HepG2 (cell line): ENCODE data around the gene CHKA. TPM values are rescaled to one million over a fixed set of nuclear protein-coding genes. Genes with fewer than 3 reads are reported as not detected.

Experiments used
- EP300 ChIP-seq, 3 experiments: sonication (generic) in 1 of 3; formaldehyde crosslinking in 1 of 3; IDR thresholded peaks; 2 replicates each; pipeline versions ENCODE4 v1.5.1 to v1.6.1; 2011 to 2020; ENCODE audit warnings: low read depth in 2 of 3, low read length in 2 of 3, borderline replicate concordance in 1 of 3, improper control_type of control experiment in 1 of 3, mild to moderate bottlenecking in 1 of 3, missing genetic modification reagents in 1 of 3, moderate library complexity in 1 of 3
- HNF4A ChIP-seq: sonication (generic); formaldehyde crosslinking; IDR thresholded peaks from 2 replicates; pipeline ENCODE4 v1.4.0; 2020; ENCODE audit warnings: missing genetic modification reagents
- NKX3-1 ChIP-seq: sonication (generic); formaldehyde crosslinking; IDR thresholded peaks from 2 replicates; pipeline ENCODE4 v1.5.0; 2020; ENCODE audit warnings: missing genetic modification reagents
- RXRA ChIP-seq: sonication (generic); formaldehyde crosslinking; IDR thresholded peaks from 2 replicates; pipeline ENCODE4 v1.5.1; 2020; ENCODE audit warnings: missing genetic modification reagents
- XBP1 ChIP-seq: sonication (generic); formaldehyde crosslinking; IDR thresholded peaks from 2 replicates; pipeline ENCODE4 v1.5.0; 2020; ENCODE audit warnings: missing genetic modification reagents
- ZNF251 ChIP-seq: sonication (generic); formaldehyde crosslinking; IDR thresholded peaks from 2 replicates; pipeline ENCODE4 v1.9.0; 2021; ENCODE audit warnings: mild to moderate bottlenecking, missing genetic modification reagents
- ZNF460 ChIP-seq: sonication (generic); formaldehyde crosslinking; IDR thresholded peaks from 2 replicates; pipeline ENCODE4 v1.5.1; 2020; ENCODE audit warnings: missing genetic modification reagents, mild to moderate bottlenecking, borderline replicate concordance
- ZNF703 ChIP-seq: sonication (generic); formaldehyde crosslinking; IDR thresholded peaks from 2 replicates; pipeline ENCODE4 v1.5.1; 2020; ENCODE audit warnings: missing genetic modification reagents, mild to moderate bottlenecking, moderate library complexity, borderline replicate concordance
- ZNF713 ChIP-seq: sonication (generic); formaldehyde crosslinking; IDR thresholded peaks from 2 replicates; pipeline ENCODE4 v1.4.0; 2020; ENCODE audit warnings: mild to moderate bottlenecking, missing genetic modification reagents
- ZNF768 ChIP-seq: sonication (generic); formaldehyde crosslinking; IDR thresholded peaks from 2 replicates; pipeline ENCODE4 v1.4.0; 2020; ENCODE audit warnings: missing genetic modification reagents
- ZNF839 ChIP-seq: sonication (generic); formaldehyde crosslinking; IDR thresholded peaks from 2 replicates; pipeline ENCODE4 v1.4.0; 2020; ENCODE audit warnings: missing genetic modification reagents, mild to moderate bottlenecking, borderline replicate concordance
- ZNF891 ChIP-seq: sonication (generic); formaldehyde crosslinking; IDR thresholded peaks from 2 replicates; pipeline ENCODE4 v1.5.0; 2020; ENCODE audit warnings: mild to moderate bottlenecking, missing genetic modification reagents
- polyA plus RNA-seq, 8 experiments: library from polyadenylated mRNA; depleted of rRNA in 3 of 8; stranded (reverse) in 7 of 8; unstranded in 1 of 8; fragments of >200 nt; fragmentation: Illumina TruSeq in 4 of 8; extraction: Trizol in 4 of 8; gene quantifications; 2 replicates each; pipeline versions ENCODE4 v1.2.1 to v1.2.3, GENCODE V29; 2011 to 2016; ENCODE audit warnings: low read depth in 4 of 8, missing spikeins in 1 of 8, mixed read lengths in 1 of 8; ENCODE audit not compliant: insufficient read depth in 1 of 8
- total RNA-seq, 5 experiments: library from RNA; depleted of rRNA; stranded (reverse); fragments of >200 nt; fragmentation: Illumina TruSeq; extraction: Trizol; gene quantifications; 2 replicates each; pipeline ENCODE4 v1.2.3, GENCODE V29; 2016; ENCODE audit warnings: low read depth in 1 of 5
- TF ChIP-seq, protein P1 (sequence below): sonication (generic); formaldehyde crosslinking; IDR thresholded peaks from 2 replicates; pipeline ENCODE4 v1.5.0; 2020; ENCODE audit warnings: missing genetic modification reagents, mild to moderate bottlenecking, borderline replicate concordance
- TF ChIP-seq, protein P2 (sequence below): sonication (generic); formaldehyde crosslinking; IDR thresholded peaks from 2 replicates; pipeline ENCODE4 v1.5.0; 2020; ENCODE audit warnings: missing genetic modification reagents
- TF ChIP-seq, protein P3 (sequence below): sonication (generic); formaldehyde crosslinking; IDR thresholded peaks from 2 replicates; pipeline ENCODE4 v1.5.0; 2020; ENCODE audit warnings: missing genetic modification reagents
- TF ChIP-seq, protein P4 (sequence below): sonication (generic); formaldehyde crosslinking; IDR thresholded peaks from 2 replicates; pipeline ENCODE4 v1.9.0; 2021; ENCODE audit warnings: missing genetic modification reagents, borderline replicate concordance
- TF ChIP-seq, protein P5 (sequence below): sonication (generic); formaldehyde crosslinking; IDR thresholded peaks from 2 replicates; pipeline ENCODE4 v1.4.0; 2020; ENCODE audit warnings: missing genetic modification reagents

Gene CHKA
- total and polyA plus RNA-seq, 2 of the 13 experiments (the other 11 are each of a cell fraction or from before 2014, with no cell fraction given): 71.6 to 92.7 TPM

DNA sequence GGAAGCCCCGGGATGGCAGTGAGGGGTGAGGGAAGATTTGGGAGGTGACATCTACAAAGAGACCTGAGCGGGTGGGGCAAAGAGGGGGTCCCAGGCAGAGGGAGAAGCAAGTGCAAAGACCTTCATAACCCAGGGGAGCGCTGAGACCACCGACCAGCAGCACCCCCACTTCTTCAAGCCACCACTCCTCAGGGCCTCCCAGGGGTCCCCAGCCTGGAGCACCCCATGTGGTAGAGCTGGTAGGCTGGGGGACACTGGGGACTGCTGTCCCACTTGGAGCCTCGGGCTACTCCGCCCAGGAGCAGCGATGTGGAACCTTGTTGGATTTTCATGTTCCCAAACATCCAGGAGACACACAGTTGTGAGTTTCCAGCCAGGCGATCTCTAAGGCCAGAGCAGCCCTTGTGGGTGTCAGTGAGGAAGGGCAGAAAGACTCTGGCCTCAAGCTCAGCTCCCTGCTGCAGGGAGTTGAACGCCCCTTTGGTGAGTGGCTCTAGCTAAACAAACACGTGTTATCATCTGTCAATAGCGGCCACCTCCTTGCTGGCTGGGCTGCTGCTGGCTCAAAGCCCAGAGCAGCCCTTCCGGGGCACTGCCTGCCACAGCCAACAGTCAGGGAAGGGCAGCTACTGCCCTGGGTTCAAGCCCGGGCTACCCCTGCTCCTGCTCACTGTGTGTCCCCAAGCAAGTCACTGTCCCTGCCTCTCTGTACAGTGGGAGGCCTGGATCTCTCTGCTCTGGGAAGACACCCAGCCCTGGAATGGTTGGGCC is 25.7 kb upstream of the CHKA start (continued):
- TF ChIP-seq ZNF891 (CRISPR knock-in tag): peak; percentile 68; the same call in 1 of the 2 replicates
- TF ChIP-seq ZNF251 (CRISPR knock-in tag): 0 out of 2 replicates have a peak, but pooled peaks have one; percentile 23
- TF ChIP-seq RXRA (CRISPR knock-in tag): peak; percentile 97
- TF ChIP-seq XBP1: no peak
- peak in 1 of 2 experiments; percentile 92 for TF ChIP-seq EP300 (IDR thresholded peaks at IDR 0.05; ENCODE audit: low read depth in 2 of 2, low read length in 2 of 2)
- peak; percentile 85 for TF ChIP-seq EP300 (CRISPR knock-in tag; IDR thresholded peaks at IDR 0.05; ENCODE audit: borderline replicate concordance)
- TF ChIP-seq ZNF768 (CRISPR knock-in tag): peak; percentile 88
- 0 out of 2 replicates have a peak, but pooled peaks have one; percentile 45 for TF ChIP-seq ZNF713 (CRISPR knock-in tag)
- peak; percentile 55; the same call in 1 of the 2 replicates for TF ChIP-seq NKX3-1 (CRISPR knock-in tag)
- no peak for TF ChIP-seq ZNF839 (CRISPR knock-in tag)
- TF ChIP-seq, protein P1, sequence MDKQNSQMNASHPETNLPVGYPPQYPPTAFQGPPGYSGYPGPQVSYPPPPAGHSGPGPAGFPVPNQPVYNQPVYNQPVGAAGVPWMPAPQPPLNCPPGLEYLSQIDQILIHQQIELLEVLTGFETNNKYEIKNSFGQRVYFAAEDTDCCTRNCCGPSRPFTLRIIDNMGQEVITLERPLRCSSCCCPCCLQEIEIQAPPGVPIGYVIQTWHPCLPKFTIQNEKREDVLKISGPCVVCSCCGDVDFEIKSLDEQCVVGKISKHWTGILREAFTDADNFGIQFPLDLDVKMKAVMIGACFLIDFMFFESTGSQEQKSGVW (CRISPR knock-in tag): no peak
- TF ChIP-seq, protein P2, sequence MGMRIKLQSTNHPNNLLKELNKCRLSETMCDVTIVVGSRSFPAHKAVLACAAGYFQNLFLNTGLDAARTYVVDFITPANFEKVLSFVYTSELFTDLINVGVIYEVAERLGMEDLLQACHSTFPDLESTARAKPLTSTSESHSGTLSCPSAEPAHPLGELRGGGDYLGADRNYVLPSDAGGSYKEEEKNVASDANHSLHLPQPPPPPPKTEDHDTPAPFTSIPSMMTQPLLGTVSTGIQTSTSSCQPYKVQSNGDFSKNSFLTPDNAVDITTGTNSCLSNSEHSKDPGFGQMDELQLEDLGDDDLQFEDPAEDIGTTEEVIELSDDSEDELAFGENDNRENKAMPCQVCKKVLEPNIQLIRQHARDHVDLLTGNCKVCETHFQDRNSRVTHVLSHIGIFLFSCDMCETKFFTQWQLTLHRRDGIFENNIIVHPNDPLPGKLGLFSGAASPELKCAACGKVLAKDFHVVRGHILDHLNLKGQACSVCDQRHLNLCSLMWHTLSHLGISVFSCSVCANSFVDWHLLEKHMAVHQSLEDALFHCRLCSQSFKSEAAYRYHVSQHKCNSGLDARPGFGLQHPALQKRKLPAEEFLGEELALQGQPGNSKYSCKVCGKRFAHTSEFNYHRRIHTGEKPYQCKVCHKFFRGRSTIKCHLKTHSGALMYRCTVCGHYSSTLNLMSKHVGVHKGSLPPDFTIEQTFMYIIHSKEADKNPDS (CRISPR knock-in tag): no peak
- TF ChIP-seq, protein P3, sequence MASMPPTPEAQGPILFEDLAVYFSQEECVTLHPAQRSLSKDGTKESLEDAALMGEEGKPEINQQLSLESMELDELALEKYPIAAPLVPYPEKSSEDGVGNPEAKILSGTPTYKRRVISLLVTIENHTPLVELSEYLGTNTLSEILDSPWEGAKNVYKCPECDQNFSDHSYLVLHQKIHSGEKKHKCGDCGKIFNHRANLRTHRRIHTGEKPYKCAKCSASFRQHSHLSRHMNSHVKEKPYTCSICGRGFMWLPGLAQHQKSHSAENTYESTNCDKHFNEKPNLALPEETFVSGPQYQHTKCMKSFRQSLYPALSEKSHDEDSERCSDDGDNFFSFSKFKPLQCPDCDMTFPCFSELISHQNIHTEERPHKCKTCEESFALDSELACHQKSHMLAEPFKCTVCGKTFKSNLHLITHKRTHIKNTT: no peak
- no peak for TF ChIP-seq ZNF460
- TF ChIP-seq, protein P4, sequence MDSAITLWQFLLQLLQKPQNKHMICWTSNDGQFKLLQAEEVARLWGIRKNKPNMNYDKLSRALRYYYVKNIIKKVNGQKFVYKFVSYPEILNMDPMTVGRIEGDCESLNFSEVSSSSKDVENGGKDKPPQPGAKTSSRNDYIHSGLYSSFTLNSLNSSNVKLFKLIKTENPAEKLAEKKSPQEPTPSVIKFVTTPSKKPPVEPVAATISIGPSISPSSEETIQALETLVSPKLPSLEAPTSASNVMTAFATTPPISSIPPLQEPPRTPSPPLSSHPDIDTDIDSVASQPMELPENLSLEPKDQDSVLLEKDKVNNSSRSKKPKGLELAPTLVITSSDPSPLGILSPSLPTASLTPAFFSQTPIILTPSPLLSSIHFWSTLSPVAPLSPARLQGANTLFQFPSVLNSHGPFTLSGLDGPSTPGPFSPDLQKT (CRISPR knock-in tag): no peak
- TF ChIP-seq HNF4A (CRISPR knock-in tag): peak; percentile 85
- TF ChIP-seq, protein P5, sequence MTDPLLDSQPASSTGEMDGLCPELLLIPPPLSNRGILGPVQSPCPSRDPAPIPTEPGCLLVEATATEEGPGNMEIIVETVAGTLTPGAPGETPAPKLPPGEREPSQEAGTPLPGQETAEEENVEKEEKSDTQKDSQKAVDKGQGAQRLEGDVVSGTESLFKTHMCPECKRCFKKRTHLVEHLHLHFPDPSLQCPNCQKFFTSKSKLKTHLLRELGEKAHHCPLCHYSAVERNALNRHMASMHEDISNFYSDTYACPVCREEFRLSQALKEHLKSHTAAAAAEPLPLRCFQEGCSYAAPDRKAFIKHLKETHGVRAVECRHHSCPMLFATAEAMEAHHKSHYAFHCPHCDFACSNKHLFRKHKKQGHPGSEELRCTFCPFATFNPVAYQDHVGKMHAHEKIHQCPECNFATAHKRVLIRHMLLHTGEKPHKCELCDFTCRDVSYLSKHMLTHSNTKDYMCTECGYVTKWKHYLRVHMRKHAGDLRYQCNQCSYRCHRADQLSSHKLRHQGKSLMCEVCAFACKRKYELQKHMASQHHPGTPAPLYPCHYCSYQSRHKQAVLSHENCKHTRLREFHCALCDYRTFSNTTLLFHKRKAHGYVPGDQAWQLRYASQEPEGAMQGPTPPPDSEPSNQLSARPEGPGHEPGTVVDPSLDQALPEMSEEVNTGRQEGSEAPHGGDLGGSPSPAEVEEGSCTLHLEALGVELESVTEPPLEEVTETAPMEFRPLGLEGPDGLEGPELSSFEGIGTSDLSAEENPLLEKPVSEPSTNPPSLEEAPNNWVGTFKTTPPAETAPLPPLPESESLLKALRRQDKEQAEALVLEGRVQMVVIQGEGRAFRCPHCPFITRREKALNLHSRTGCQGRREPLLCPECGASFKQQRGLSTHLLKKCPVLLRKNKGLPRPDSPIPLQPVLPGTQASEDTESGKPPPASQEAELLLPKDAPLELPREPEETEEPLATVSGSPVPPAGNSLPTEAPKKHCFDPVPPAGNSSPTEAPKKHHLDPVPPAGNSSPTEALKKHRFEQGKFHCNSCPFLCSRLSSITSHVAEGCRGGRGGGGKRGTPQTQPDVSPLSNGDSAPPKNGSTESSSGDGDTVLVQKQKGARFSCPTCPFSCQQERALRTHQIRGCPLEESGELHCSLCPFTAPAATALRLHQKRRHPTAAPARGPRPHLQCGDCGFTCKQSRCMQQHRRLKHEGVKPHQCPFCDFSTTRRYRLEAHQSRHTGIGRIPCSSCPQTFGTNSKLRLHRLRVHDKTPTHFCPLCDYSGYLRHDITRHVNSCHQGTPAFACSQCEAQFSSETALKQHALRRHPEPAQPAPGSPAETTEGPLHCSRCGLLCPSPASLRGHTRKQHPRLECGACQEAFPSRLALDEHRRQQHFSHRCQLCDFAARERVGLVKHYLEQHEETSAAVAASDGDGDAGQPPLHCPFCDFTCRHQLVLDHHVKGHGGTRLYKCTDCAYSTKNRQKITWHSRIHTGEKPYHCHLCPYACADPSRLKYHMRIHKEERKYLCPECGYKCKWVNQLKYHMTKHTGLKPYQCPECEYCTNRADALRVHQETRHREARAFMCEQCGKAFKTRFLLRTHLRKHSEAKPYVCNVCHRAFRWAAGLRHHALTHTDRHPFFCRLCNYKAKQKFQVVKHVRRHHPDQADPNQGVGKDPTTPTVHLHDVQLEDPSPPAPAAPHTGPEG: no peak
- TF ChIP-seq ZNF703: peak; percentile 78
